Measurements from ENCODE around the gene IER5.
"Not testable (repeated sequence)": the region's sequence is repeated elsewhere in the genome, so short reads cannot be mapped to it uniquely, and the experiment has no call there.

IER5 gene

DNA sequence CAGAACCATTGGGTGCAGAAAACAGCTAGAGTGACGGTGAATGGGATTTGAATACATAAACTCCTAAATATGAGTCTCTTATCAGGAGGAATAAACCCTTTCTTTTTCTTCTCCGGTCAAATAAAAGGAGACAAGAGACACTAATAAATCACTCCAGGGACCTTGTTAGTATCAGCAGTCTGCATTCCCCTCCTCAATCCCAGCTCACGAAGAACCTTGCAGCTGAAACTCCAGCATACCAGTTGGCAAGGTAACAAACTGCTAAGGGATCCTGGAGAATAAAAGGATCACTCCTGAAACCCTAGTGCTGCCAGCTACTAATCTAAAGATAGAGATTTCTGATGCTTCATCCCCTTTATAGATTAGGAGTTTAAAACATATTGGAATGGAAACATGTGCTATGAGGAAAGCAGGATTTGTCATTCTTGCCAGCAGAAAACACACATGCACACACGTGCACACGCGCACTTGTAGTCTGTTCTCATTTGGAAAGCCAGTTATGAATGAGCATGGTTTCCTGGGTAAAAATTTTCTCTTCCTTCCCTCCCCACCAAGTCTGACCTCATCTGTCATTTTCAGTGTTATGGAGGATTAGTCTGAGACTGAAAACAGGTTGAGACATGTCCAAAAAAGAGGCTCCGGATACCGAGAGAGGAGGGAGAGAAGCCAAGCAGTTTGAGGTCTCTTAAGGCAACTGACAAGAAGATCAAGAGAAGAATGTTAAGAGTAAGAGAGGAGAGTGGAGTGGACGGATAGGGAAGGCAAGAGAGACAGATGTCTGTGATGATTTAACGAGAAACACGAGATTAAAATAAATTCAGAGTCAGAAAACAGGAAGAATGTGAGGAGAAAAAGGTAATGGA lies 10.9 kb downstream of the IER5 start:
- DNase-seq: no peak

- no peak for DNase-seq
Observed at GRCh38 chr1:181100015-181100905, 11.8 kb downstream of the IER5 start.

- DNase-seq: no peak
Observed at GRCh38 chr1:181100934-181101333, 12.4 kb downstream of the IER5 start.

- DNase-seq: no peak
Observed at GRCh38 chr1:181101581-181102226, 13.2 kb downstream of the IER5 start.

- no peak for DNase-seq
Observed at GRCh38 chr1:181102841-181103240, 14.3 kb downstream of the IER5 start.

DNA sequence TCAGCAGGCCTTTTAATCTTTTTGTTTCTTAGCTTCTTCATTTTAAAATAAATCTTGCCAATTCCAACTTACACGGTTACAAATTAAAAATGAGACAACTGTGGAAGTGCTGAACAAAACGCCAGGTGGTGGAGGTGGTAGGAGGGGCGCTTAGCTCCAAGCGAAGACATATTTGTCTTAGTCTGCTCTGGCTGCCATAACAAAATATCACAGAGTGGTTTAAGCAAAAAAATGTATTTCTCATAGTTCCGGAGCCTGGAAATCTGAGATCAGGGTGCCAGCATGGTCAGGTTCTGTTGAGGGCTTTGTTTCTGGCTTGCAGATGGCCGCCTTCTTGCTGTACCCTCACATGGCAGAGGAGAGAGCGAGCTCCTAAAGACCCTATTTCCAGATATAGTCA lies 14.9 kb downstream of the IER5 start:
- no peak for DNase-seq

DNA sequence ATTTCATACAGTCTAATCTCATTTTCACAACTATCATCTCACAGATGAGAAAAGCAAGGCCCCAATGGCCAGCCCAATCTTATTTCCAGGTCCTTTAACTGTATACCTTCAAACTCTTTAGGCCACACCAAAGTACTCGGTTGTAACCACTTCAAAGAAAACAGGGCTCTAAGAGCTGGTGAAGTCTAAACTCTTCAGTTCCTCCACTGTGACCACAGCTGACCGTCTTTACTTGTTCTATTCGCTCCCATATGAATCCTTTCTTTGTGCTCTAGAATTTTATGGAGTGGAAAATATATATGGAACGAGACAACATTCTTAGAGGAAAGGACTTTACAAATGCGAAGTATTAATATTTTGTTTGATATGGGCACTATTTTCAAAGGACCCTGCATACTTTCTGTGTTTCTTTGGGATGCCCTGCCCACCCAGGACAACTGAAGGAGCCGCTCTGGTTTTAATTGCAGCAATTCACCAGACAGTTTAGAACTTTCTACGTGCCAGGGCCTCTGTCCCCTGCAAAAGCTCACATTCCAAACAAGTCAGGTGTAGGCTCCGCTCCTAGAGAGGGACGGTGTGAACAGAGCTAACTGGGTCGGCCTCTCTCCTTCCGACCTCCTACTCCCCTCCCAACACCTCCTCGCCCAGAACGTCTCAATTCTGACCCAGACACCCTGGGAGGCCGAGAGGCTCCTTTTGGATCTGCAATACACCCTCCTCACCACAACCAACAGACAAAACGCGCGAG lies 15.7 kb downstream of the IER5 start:
- no peak for DNase-seq

GRCh38 chr1:181104790-181105133 lies 16.3 kb downstream of the IER5 start:
- no peak for DNase-seq

- DNase-seq: peak; percentile 76 to 81
Observed at GRCh38 chr1:181105134-181106021, 16.9 kb downstream of the IER5 start.

GRCh38 chr1:181106022-181106312 lies 17.5 kb downstream of the IER5 start:
- no peak for DNase-seq

DNA sequence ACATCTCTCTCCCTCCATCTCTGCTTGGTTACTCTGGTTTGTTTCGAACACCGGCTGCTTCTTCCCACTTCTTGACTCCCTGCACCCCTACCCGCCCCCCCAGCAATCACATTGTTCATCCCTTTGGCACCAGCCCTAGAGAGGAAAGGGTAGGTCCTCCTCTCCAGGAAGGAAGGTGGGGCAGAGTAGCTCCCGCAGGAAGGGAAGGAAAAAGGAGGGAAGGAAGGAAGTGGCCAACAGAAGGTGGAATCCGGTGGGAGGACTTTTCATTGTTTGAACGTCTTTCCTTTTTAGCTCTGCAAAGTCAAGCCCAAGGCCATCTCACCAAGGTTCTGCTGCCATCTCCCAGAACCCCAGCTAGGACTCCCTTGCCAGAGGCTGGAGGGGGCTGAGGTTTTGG lies 18.0 kb downstream of the IER5 start:
- DNase-seq: no peak

- no peak for DNase-seq
Observed at GRCh38 chr1:181107711-181108110, 19.2 kb downstream of the IER5 start.

GRCh38 chr1:181108304-181108867 lies 19.9 kb downstream of the IER5 start:
- DNase-seq: no peak

GRCh38 chr1:181110013-181110412 lies 21.5 kb downstream of the IER5 start:
- no peak for DNase-seq

DNA sequence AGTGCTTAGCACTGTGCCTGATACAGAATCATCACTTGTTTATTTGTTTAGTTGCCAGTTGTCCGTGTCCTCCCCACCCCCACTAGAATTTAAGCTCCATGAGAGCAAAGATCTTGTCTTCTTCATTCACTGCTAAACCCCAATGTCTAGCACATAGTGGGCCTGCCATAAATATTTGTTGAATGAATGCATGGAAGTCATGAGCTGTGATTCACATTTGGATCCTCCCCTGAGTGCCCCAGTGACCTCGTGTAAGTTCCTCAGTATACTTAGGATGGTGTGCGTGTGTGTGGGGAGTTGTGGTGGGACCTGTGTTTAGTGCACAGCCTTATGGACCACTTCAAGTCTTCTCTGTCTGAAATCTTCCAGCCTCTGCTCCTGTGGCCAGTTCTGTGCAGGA lies 23.1 kb downstream of the IER5 start:
- no peak for DNase-seq

GRCh38 chr1:181112071-181112929 lies 23.8 kb downstream of the IER5 start:
- DNase-seq: peak in 1 of 2 experiments; percentile 29

DNA sequence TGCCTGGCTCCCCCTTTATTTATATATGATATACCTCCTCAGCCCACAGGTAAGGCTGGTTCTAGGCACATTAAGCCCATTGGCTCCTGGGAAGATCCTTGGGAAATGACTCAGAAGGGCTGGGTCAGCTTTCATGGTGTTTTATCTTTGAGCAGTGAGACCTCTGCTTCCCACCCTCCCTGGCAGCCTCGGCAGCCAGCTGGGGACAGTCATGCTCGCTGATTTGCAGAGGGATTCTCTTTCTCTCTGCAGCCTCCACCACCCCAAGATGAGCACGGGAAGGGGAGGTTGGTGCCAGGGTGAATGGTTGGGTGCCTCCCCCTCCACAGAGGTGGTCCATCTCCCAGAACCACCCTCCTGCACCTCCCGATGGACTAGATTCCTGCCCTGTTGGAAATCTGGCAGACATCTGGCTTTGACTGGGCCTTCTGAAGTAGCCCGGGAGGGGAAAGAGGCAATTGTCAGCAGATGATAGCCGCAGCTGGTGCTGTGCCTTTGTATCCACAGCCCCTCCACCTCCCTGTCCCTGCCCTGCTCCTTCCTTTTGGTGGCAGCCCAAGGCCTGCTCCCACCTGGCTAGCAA lies 24.6 kb downstream of the IER5 start:
- DNase-seq: no peak

DNA sequence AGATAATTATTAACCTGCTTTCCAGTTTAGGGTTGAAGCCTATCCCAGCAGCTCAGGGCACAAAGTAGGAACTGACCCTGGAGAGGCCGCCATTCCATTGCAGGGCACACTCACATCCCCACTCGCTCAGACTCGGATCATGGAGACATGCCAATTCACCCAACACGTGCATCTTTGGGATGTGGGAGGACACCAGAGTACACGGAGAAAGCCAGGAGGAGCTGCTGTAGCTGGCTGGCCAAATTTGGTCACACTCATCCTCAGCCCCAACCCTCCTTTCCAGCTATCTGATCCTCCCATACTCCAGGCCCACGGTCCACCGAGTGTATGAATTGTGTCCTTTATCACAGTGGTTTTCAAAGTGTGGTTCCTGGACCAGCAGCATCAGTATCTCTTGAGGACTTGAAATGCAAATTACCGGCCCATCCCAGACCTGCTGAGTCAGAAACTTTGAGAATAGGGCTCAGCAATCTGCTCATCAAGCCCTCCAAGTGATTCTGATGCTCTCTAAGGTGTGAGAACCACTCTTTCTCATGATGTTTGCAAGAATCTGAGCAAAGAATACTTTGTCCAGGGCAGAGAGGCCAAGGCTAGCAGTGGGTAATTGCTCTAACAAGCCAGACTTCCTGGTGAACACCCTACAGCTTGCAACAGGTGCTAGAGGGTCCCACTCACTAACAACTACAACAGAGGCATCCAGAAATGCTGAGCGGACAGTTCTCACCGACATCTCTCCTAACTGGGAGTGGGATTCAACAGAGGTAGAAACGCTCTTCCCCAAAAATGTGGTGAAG lies 26.3 kb downstream of the IER5 start:
- no peak for DNase-seq

- no peak for DNase-seq
Observed at GRCh38 chr1:181115368-181115684, 26.8 kb downstream of the IER5 start.

GRCh38 chr1:181115971-181116370 lies 27.5 kb downstream of the IER5 start:
- DNase-seq: not testable (repeated sequence)
